ENCODE results near the gene DNMBP.
"Not testable (repeated sequence)": the region's sequence is repeated elsewhere in the genome, so short reads cannot be mapped to it uniquely, and the experiment has no call there.

DNMBP gene

GRCh38 chr10:99905971-99906370 lies 103.8 kb downstream of the DNMBP start:
- no peak for DNase-seq

DNA sequence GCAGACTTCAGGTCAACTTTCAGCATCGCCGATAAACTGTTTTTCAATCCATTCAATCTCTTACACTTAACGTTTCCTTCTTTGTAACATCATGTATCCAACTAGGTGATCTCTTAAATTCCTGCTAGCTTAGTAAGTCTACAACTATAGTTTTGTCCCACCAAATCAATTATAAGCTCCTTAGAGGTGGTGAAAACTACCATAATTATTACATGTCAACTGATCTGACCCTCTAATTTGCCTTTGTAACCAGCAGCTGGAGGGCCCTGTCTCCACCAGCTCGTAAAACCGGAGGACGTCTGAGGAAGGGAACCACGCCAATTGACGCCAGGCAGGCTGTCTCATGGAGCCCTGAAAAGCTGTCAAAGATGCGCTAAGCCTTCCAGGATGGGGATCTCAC lies 113.9 kb downstream of the DNMBP start:
- DNase-seq: no peak

- DNase-seq: not testable (repeated sequence)
Observed at GRCh38 chr10:99895066-99895465, 114.7 kb downstream of the DNMBP start.

- no peak for DNase-seq
Observed at GRCh38 chr10:99894613-99895012, 115.1 kb downstream of the DNMBP start.

DNA sequence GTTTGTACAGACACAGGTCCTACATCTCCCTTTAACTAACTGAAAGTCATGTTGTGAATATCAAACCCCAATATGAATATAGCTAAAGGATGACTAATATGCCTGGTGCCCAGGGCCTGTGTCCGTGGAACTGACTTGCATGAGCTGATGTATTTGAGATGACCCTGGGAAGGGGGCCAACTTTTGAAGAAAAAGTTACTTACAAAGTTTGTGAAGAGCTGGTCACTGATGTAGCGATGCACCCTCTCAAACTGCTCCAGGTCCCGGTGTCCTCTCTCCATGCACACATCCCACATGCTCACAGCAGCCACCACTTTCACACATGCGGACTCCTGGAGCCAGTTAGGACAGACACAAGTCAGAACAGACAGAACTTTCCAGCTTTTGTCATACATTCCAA lies 121.1 kb downstream of the DNMBP start:
- DNase-seq: no peak

DNA sequence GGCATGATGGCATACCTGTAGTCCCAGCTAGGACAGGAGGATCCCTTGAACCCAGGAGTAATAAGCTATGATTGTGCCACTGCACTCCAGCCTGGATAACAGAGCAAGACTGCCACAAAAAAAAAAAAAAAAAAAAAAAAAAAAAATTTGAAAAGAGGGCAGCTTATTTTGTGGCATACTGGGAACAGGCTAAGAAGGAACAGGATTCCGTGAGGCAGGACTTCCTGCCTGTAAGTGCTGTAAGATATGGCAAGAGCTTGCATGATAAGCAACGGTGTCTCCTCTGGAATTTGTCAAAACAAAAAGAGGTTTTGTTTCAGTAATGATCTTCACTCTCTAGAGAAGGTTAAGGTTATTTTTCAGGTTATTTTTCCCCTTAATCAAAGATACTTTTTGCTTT lies 126.2 kb downstream of the DNMBP start:
- no peak for DNase-seq

GRCh38 chr10:99881371-99881770 lies 128.4 kb downstream of the DNMBP start:
- no peak for DNase-seq

DNA sequence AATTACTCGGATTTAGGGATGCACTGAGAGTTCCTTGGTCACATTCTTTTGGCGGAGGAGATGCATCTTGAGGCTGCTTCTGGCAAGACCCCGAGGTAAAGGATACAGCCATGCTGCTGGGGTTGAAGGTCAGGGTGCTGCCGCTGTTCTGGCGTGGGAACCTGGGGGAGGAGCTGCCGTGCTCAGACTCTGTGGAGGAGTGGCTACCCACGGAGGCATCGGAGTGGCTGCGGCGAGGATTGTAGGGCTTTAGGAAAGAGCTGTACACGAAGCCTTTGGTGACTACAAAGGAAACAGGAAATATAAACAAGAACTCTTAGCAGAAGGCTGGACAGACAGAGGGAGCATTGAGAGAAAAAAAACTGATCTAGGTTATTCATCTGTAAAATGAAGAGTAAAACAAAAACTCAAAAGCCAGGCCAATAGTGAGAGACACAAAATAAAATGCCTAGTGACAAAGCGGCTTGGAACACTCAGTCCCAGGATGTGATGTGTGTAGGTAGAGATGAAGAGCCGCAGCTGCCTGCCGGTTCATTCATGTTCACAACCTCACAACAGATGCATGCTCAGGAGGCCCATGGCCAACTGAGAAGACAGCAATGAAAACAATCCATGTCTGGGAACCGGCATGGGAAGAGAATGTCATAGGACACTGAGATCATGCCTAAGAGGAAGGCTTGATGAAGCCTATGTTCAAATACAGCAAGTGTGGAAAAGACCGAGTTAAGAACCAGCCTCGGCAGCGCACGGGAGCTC lies 129.5 kb downstream of the DNMBP start:
- DNase-seq: no peak

DNA sequence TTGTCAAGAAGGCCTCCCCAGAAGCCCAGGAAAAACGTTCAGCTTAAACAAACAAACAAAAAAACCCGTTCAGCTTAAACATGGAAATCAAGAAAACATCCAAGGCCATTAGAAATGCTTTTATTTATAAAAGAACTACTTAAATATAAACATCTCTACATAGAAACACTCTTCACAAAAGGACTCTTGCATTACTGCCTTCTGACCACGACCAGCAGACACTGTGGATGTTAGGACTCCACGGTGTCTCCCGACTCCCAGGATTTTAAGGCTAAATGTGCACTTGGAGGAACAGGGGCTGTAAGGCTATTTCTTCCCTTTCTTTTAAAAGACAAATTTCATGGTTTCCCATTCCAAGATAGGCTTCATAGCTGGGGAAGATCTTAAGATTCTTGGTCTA lies 134.3 kb downstream of the DNMBP start:
- DNase-seq: no peak

GRCh38 chr10:99874341-99875085 lies 135.2 kb downstream of the DNMBP start:
- DNase-seq: no peak

DNA sequence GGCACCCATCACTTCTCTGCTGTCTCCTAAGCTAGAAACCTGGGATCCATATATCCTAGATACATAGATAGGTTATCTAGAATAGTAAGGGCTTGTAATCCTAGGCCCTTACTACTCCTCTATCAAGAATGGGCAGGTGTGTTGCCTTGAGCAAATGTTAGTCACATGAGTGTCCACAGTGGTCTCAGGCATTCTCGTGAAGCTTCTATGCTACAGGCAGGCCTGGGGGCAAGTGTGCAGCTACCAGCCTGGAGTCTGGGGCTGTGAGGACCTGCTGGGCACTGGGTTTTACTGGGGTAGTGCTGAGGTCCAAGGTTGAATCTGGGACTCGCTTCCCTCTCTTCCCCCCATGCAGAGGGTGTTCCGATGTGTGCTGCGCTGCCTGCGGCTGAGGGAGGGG lies 135.9 kb downstream of the DNMBP start:
- no peak for DNase-seq

DNA sequence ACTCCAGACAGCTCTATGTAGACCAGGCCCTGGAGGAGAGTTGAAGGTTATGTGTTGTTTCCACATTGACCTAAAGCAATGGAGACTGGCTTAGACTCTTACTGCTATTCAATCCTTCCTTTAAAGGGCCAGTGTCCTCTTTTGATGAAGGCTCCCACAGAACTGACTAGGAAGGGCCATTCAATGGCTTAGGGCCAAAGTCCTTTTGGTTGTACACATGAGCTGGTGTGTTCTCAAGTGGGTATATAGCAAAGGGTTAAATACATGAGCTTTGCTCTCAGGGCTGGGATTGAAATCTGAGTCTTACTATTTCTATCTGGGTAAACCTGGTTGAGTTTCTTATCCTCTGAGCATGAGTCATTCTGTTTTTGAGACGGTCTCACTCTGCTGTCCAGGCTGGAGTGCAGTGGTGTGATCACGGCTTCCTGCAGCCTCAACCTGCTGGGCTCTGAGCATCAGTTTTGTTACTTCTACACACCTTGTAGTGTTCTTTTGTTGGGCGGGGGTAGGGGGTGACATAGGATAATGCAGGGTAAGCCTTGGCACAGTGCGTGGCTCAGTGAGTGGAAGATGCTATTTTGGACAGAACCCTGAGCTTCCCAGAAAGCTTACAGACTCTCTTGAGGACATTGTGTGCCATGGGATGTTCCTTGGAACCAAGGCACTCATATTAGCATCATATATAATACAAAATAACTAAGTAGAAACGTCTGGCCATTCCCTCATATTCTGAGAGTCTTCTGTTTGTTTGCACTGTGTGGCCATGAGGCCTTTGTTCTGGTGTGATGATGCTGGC lies 137.2 kb downstream of the DNMBP start:
- no peak for DNase-seq

GRCh38 chr10:99870123-99870730 lies 139.5 kb downstream of the DNMBP start:
- no peak for DNase-seq

DNA sequence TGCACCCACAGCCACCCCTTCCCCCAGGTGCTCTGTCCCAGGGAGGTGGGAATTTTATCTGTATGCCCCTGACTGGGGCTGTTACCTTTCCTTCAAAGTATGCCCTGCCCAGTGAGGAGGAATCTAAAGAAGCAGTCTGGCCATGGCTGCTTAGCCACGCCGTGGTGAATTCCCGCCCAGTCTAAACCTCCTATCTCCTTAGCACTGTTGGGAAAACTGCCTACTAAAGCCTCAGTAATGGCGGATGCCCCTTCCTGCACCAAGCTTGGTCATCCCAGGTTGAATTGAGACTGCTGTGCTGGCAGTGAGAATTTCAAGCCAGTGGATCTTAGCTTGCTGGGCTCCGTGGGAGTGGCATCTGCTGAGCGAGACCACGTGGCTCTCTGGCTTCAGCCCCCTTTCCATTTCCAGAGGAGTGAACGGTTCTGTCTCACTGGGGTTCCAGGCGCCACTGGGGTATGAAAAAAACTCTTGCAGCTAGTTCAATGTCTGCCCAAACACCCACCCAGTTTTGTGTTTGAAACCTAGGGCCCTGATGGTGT lies 140.1 kb downstream of the DNMBP start:
- DNase-seq: no peak

GRCh38 chr10:99867250-99867649 lies 142.5 kb downstream of the DNMBP start:
- DNase-seq: not testable (repeated sequence)

- DNase-seq: not testable (repeated sequence)
Observed at GRCh38 chr10:99863535-99864240, 146.1 kb downstream of the DNMBP start.

DNA sequence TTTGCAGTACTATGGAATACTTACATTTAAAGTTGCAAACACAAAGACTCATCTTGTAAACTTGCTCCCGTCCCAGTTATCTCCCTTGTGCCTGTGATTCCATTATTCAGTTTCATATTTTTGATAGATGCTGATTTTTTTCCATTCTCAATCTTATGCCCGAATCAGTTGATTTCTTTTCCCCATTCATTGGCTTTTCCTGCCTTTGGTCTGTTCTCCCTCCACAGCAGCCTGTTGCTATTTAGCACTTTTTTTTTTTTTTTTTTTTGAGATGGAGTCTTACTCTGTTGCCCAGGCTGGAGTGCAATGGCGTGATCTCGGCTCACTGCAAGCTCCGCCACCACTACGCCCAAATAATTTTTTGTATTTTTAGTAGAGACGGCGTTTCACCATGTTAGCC lies 149.3 kb downstream of the DNMBP start:
- no peak for DNase-seq

- no peak for DNase-seq
Observed at GRCh38 chr10:99859585-99859984, 150.2 kb downstream of the DNMBP start.

DNA sequence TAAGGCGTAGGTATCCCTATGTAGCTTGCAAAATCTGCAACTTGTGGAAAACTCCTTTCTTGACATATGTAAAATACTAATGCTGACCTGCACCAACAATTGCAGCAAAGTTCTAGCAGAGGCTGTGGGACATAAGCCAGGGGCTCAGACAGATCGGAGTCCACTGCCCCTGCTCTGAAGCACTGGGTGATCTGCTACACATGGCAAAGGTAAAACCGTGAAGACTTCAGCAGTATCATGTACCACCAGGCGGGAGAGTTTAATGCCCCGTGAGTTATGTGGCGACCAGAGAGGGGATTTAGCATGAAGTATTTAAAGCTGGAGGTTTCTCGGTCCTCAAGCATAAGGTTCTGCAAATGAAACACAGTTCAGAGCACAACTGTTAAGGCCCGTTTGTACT lies 150.9 kb downstream of the DNMBP start:
- no peak for DNase-seq

- DNase-seq: no peak
Observed at GRCh38 chr10:99855479-99856071, 154.2 kb downstream of the DNMBP start.

DNA sequence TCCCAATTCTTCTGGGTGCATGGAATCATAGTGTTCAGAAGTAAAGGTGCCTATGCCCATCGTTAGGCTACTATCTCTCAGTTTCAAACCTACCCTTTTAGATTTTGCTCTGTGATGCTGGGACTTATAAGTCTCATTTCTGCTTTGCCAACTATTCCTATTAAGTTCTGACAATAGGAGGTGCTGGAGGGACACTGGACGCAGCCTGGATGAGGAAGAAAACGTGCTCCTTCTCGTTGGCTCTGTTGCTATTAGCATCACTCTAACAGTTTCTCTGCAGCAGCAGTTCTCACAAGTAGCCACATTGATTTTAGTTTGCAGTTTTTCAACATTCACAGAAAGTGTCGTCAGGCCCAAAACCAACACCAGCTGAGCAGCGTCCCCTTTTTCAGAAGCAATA lies 154.9 kb downstream of the DNMBP start:
- no peak for DNase-seq

DNA sequence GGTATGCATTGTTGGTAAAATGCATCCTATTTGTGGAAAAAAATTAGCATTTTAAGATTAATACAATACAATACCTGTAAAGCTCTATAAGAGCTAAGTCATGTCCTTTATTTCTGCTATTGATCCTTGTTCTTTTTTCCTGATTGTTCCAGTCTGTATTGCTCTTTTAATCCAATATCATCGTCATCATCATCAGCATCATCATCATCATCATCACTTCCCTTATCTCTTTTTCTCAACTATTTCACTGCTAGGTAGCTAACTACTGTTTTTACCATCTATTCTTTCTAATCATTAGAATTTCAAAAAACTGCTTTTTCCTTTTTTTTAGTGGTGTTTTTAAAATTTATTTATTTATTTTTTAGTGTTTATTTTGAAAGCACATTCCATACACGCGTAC lies 156.1 kb downstream of the DNMBP start:
- DNase-seq: no peak
